HG02981 (cell line): ENCODE data around the gene LATS2.
A peak's percentile ranks its signal among the peaks of the same experiment; 100 is the strongest.
"Not testable (repeated sequence)": the region's sequence is repeated elsewhere in the genome, so short reads cannot be mapped to it uniquely, and the experiment has no call there.

ENCODE experiments used
- ATAC-seq: cut with Tn5 transposase; IDR thresholded peaks from one replicate; pipeline ENCODE4 v1.9.1; 2021; ENCODE audit warnings: mild to moderate bottlenecking, moderate library complexity; ENCODE audit not compliant: unreplicated experiment

The LATS2 gene

DNA sequence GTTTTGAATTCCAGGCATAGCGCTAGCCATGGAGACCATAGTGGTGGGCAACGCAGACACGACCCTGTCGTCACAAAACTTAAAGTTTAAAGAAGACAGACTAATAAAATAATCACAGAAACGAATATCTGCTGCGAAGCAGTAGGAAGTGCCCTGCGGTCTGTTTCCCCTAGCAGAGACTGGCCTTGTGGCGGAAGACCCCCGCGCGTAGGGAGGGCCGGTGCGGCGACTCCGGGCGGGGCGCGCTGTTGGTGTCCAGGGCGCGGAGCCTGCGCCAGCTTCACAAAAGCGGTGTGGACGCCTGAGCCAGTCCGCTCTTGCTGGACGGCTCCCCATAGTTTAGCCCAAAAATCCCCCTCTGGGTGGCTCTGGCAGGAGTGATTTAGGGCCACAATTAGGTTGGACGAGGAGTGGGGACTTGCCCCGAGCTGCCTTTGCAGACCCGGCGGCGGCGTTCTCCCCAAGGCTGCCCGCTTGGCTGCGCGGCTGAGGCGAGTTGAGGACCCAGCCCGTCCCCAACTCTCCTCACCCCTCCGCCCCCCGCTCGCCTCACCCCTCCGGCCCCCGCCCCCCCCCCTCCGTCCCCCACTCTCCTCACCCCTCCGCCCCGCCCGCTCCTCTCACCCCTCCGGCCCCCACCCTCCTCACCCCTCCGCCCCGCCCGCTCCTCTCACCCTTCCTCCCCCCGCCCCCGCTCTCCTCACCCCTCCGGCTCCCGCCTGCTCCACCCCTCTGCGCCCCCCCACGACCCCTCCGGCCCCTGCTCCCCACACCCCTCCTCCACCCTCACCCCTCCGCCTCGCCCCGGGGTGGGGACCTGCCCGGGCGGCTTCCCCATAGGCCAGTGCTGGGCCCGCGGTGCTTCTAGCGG is 14.2 kb upstream of the LATS2 start:
- ATAC-seq, result no peak

GRCh38 chr13:21075011-21075378 is 13.6 kb upstream of the LATS2 start:
- no peak for ATAC-seq

DNA sequence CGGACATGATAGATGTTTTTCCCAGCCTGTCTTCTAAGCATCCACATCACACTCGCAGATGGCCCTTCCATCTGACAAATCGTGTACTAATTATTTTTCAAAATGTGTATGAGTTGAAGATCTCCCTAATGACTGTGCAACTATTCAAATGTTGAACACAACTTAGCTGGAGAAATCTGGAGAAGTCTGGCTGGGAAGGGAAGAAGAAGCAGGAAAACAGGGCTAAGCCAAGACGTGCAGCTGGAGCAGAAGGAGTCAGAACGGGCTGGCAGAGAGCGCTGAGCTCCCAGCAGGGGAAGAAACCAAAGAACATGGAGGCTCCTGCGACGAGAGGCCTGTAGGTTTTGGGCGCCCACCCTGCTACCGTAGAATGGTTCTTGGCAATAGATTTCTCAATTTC is 13.2 kb upstream of the LATS2 start:
- no peak for ATAC-seq

- ATAC-seq, result no peak
Observed at GRCh38 chr13:21071924-21072323, 10.5 kb upstream of the LATS2 start.

DNA sequence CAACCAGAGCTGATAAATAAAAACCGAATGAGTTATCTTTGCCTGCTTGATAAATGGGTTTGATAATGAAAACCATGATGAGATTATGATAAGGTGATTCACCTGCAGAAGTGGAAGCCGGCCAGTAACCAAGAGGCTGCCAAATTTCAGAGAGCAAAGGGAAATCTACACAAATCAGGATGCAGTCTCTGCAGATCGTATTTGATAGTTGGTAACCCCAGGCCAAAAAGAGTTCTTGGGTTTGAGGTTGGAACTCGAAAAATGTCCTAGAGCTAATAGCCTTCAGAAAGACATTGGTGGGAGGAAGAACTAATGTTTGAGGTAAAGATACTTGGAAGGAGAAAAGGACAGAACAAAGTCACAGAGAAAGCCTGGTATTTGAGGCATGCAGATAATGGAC is 9.6 kb upstream of the LATS2 start:
- ATAC-seq, result no peak

GRCh38 chr13:21069561-21070004 is 8.2 kb upstream of the LATS2 start:
- no peak for ATAC-seq

GRCh38 chr13:21067848-21068247 is 6.5 kb upstream of the LATS2 start:
- ATAC-seq, result no peak

DNA sequence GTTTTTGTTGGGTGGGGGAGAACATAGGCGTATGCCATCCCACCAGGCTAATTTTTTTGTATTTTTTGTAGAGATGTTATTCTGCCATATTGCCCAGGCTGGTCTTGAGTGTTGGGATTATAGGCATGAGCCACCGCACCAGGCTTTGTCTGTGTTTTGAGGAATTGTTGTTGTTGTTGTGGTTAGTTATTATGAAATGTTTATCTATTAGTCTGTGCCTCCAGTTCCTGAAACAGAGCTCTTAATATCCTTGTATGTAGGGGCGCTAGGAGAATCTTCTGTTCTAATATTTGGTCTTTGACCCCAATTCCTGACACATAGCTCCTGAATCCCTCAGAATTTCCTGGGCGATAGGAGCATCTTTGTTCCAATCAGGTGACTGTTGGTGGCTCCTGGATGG is 5.6 kb upstream of the LATS2 start:
- ATAC-seq, result no peak

DNA sequence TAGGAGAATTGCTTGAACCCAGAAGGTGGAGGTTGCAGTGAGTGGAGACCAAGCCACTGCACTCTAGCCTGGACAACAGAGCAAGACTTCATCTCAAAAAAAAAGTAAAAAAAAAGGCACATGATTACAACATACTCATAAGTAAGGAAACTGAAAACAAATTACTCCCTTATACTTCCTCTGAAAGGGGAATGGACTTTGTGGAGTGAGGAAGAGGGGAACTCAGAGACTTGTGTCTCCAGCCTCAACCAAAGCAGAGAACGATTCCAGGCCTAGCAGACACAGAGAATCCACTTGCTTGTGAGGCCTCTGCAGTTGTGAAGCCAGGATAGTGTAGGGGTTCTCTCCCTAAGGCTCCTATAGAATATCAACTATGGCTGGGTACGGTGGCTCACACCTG is 4.3 kb upstream of the LATS2 start:
- ATAC-seq, result no peak

GRCh38 chr13:21063031-21063430 is 1.6 kb upstream of the LATS2 start:
- ATAC-seq, result no peak

GRCh38 chr13:21060338-21061028 is 903 bp downstream of the LATS2 start:
- ATAC-seq, result peak; percentile 6

- no peak for ATAC-seq
Observed at GRCh38 chr13:21059641-21060337, 1.6 kb downstream of the LATS2 start.

- ATAC-seq, result no peak
Observed at GRCh38 chr13:21058361-21058760, 3.0 kb downstream of the LATS2 start.

DNA sequence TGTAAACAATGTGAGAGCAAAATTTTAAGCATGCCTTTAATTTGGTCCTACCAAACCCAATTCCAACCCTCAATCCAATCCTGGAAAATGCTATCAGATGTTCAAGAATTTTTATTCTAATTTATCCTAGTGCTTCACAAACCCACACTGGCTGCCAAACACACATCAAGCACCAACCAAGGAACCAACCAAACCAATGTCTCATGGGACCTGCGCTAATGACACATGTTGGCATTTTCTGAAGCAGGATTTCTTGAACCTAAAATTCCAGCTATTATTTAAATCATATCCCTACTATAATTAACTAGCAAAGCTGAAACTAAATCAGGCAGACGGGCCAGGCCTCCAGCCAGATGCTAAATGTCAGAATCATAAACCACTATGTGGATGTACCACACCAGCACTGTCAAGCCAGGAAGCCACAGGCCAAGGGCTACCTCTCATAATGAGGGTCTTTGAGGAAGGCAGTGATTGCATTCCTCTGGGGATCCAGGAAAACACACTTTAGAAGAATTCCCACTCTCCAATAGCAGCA is 5.8 kb downstream of the LATS2 start:
- no peak for ATAC-seq

- ATAC-seq, result no peak
Observed at GRCh38 chr13:21055016-21055415, 6.4 kb downstream of the LATS2 start.

DNA sequence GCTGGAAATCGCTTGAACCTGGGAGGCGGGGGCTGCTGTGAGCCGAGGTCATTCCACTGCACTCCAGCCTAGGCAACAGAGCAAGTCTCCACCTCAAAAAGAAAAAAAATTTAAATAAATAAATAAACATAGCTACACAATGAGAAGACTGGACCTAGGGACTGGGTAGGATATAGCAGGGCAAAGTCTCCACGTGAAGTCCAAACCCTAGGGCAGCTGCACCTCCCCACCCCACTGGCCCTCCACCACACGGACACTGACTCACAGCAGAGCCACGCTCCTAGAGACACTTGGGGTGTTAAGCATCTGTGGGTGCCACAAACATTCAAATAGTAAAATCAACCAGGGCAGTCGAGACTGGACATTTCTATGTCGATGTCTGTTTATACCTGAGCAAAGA is 7.1 kb downstream of the LATS2 start:
- ATAC-seq, result no peak

DNA sequence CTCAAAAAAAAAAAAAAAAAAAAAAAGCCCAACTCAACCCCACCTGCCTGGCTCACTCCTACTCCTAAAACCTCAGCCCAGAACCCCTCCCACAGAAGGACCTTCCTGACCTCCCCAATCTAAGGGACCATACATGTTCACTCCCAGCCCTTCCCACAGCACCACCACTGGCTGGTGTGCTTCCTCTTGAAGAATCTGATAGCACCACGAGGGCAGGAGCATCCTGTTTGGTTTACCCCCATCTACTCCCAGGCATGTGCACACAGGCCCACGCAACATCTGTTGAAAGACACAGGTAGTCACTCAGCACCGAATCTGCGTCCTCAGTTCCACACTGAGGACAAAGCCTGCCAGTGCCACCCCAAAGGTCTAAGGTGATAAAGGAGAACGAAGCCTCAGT is 8.2 kb downstream of the LATS2 start:
- no peak for ATAC-seq

- no peak for ATAC-seq
Observed at GRCh38 chr13:21051675-21052074, 9.7 kb downstream of the LATS2 start.

DNA sequence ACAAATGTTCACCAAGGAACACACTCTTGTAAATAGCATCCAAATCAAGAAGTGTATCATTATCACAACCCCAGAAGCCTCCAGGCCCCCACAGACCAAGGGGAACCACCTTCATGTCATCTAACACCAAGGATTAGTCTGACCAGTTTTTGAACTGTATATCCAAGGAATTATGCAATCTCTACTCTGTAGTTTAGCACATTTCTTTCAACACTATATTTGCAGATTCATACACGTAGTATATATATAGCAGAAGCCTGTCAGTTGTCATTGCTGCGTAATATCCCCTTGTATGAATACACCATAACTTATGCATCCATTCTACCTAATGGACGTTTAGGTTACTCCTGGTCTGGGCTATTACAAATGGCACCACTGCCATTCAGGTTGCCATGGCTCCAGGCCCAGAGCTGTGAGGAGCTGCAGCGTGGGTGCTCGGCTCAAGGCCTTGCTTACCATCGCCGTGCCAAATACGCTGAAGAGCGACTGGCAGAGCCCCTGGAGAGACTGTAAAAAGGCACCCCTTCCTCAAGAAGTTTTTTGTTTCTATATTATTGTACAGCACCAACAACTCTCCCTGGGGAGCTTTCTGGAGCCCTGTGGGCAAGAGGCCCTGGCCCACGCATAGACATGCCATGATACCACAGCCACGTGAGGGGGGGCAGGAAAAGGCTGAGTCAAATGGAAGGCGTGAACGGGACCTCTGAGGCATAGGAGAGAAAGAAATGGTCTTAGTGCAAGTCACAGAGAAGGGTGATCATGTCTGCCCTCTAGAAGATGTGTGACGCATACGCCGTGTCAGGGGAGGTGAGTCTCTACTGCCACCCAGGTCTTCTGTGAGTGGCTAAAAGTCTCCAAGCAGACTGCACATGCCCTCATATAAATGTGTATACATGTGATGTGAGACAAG is 10.8 kb downstream of the LATS2 start:
- no peak for ATAC-seq

DNA sequence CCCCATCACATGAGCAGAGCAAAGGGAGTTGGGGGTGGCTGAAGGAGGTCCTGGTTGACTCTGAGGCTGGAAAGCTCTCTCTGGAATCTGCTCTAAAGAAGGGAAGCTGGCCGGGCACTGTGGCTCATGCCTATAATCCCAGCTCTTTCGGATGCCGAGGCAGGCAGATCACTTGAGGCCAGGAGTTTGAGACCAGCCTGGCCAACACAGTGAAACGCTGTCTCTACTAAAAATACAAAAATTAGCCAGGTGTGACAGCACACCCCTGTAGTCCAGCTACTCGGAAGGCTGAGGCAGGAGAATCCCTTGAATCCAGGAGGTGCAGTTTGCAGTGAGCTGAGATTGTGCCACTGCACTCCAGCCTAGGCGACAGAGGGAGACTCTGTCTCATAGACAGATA is 11.7 kb downstream of the LATS2 start:
- ATAC-seq, result not testable (repeated sequence)
